ENCODE data around the gene CDRT4.

DNA sequence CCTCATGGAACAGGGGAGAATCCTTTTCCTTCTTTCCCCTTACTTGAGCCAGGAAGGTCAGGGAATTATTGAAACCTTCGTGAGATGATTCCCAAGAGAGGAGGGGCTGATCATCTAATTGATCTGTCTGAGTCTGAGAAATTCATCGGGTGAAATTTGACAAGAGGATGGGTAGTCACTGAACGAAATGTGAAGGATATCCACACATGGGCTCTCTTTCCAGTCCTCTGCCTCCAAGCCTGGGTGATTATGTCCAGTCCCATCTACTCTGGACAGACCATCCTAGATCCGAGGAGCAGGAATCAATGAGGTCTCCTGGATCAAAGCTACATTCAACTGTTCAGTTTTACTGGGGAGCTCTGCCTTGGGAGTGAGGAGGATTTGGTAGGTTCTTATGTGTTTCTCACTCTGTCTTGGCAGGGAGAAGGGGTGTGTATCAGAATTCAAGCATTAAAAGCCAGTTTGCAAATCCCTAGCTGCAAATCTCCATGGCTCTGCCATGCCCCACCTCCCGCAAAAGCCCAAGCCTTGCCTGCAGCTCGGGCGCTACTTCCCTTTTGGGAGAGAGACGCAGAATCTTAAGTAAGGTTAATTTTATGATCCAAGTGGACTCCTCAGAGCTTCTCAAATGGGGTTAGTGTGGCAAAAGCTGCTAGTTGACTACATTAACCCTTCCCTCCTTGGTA lies 78.9 kb downstream of the CDRT4 start:
- TF ChIP-seq, protein P1, sequence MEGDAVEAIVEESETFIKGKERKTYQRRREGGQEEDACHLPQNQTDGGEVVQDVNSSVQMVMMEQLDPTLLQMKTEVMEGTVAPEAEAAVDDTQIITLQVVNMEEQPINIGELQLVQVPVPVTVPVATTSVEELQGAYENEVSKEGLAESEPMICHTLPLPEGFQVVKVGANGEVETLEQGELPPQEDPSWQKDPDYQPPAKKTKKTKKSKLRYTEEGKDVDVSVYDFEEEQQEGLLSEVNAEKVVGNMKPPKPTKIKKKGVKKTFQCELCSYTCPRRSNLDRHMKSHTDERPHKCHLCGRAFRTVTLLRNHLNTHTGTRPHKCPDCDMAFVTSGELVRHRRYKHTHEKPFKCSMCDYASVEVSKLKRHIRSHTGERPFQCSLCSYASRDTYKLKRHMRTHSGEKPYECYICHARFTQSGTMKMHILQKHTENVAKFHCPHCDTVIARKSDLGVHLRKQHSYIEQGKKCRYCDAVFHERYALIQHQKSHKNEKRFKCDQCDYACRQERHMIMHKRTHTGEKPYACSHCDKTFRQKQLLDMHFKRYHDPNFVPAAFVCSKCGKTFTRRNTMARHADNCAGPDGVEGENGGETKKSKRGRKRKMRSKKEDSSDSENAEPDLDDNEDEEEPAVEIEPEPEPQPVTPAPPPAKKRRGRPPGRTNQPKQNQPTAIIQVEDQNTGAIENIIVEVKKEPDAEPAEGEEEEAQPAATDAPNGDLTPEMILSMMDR (conservative IDR thresholded peaks at IDR 0.05; ENCODE audit: low read depth in 2 of 2) = no peak
- TF ChIP-seq EZH2 (IDR thresholded peaks at IDR 0.05; ENCODE audit: low read depth, unreplicated experiment) = no peak
- no peak for TF ChIP-seq POLR2AphosphoS5 (IDR thresholded peaks at IDR 0.05; ENCODE audit: low read depth)
- no peak for TF ChIP-seq EZH2phosphoT487 (IDR thresholded peaks at IDR 0.05; ENCODE audit: unreplicated experiment)
- TF ChIP-seq CREB1 (CRISPR knock-in tag; IDR thresholded peaks at IDR 0.05; ENCODE audit: low read depth) = no peak
- TF ChIP-seq, protein P2, sequence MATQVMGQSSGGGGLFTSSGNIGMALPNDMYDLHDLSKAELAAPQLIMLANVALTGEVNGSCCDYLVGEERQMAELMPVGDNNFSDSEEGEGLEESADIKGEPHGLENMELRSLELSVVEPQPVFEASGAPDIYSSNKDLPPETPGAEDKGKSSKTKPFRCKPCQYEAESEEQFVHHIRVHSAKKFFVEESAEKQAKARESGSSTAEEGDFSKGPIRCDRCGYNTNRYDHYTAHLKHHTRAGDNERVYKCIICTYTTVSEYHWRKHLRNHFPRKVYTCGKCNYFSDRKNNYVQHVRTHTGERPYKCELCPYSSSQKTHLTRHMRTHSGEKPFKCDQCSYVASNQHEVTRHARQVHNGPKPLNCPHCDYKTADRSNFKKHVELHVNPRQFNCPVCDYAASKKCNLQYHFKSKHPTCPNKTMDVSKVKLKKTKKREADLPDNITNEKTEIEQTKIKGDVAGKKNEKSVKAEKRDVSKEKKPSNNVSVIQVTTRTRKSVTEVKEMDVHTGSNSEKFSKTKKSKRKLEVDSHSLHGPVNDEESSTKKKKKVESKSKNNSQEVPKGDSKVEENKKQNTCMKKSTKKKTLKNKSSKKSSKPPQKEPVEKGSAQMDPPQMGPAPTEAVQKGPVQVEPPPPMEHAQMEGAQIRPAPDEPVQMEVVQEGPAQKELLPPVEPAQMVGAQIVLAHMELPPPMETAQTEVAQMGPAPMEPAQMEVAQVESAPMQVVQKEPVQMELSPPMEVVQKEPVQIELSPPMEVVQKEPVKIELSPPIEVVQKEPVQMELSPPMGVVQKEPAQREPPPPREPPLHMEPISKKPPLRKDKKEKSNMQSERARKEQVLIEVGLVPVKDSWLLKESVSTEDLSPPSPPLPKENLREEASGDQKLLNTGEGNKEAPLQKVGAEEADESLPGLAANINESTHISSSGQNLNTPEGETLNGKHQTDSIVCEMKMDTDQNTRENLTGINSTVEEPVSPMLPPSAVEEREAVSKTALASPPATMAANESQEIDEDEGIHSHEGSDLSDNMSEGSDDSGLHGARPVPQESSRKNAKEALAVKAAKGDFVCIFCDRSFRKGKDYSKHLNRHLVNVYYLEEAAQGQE (IDR thresholded peaks at IDR 0.05; ENCODE audit: unreplicated experiment) = no peak
- no peak for TF ChIP-seq NANOG (IDR thresholded peaks at IDR 0.05; ENCODE audit: borderline replicate concordance)
- TF ChIP-seq, protein P3, sequence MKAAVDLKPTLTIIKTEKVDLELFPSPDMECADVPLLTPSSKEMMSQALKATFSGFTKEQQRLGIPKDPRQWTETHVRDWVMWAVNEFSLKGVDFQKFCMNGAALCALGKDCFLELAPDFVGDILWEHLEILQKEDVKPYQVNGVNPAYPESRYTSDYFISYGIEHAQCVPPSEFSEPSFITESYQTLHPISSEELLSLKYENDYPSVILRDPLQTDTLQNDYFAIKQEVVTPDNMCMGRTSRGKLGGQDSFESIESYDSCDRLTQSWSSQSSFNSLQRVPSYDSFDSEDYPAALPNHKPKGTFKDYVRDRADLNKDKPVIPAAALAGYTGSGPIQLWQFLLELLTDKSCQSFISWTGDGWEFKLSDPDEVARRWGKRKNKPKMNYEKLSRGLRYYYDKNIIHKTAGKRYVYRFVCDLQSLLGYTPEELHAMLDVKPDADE (IDR thresholded peaks at IDR 0.05) = no peak
- no peak for TF ChIP-seq ZNF331 (CRISPR knock-in tag; IDR thresholded peaks at IDR 0.05; ENCODE audit: low read depth)
- no peak for TF ChIP-seq ZNF114 (CRISPR knock-in tag; IDR thresholded peaks at IDR 0.05)
- no peak for TF ChIP-seq JUNB (IDR thresholded peaks at IDR 0.05; ENCODE audit: unreplicated experiment)
- no peak for TF ChIP-seq STAT1 (IDR thresholded peaks at IDR 0.05; ENCODE audit: unreplicated experiment)
- TF ChIP-seq, protein P4, sequence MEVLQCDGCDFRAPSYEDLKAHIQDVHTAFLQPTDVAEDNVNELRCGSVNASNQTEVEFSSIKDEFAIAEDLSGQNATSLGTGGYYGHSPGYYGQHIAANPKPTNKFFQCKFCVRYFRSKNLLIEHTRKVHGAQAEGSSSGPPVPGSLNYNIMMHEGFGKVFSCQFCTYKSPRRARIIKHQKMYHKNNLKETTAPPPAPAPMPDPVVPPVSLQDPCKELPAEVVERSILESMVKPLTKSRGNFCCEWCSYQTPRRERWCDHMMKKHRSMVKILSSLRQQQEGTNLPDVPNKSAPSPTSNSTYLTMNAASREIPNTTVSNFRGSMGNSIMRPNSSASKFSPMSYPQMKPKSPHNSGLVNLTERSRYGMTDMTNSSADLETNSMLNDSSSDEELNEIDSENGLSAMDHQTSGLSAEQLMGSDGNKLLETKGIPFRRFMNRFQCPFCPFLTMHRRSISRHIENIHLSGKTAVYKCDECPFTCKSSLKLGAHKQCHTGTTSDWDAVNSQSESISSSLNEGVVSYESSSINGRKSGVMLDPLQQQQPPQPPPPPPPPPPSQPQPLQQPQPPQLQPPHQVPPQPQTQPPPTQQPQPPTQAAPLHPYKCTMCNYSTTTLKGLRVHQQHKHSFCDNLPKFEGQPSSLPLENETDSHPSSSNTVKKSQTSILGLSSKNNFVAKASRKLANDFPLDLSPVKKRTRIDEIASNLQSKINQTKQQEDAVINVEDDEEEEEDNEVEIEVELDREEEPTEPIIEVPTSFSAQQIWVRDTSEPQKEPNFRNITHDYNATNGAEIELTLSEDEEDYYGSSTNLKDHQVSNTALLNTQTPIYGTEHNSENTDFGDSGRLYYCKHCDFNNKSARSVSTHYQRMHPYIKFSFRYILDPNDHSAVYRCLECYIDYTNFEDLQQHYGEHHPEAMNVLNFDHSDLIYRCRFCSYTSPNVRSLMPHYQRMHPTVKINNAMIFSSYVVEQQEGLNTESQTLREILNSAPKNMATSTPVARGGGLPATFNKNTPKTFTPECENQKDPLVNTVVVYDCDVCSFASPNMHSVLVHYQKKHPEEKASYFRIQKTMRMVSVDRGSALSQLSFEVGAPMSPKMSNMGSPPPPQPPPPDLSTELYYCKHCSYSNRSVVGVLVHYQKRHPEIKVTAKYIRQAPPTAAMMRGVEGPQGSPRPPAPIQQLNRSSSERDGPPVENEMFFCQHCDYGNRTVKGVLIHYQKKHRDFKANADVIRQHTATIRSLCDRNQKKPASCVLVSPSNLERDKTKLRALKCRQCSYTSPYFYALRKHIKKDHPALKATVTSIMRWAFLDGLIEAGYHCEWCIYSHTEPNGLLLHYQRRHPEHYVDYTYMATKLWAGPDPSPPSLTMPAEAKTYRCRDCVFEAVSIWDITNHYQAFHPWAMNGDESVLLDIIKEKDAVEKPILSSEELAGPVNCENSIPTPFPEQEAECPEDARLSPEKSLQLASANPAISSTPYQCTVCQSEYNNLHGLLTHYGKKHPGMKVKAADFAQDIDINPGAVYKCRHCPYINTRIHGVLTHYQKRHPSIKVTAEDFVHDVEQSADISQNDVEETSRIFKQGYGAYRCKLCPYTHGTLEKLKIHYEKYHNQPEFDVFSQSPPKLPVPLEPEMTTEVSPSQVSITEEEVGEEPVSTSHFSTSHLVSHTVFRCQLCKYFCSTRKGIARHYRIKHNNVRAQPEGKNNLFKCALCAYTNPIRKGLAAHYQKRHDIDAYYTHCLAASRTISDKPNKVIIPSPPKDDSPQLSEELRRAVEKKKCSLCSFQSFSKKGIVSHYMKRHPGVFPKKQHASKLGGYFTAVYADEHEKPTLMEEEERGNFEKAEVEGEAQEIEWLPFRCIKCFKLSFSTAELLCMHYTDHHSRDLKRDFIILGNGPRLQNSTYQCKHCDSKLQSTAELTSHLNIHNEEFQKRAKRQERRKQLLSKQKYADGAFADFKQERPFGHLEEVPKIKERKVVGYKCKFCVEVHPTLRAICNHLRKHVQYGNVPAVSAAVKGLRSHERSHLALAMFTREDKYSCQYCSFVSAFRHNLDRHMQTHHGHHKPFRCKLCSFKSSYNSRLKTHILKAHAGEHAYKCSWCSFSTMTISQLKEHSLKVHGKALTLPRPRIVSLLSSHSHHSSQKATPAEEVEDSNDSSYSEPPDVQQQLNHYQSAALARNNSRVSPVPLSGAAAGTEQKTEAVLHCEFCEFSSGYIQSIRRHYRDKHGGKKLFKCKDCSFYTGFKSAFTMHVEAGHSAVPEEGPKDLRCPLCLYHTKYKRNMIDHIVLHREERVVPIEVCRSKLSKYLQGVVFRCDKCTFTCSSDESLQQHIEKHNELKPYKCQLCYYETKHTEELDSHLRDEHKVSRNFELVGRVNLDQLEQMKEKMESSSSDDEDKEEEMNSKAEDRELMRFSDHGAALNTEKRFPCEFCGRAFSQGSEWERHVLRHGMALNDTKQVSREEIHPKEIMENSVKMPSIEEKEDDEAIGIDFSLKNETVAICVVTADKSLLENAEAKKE (CRISPR knock-in tag; IDR thresholded peaks at IDR 0.05) = no peak

All from GM23338 (cell line).